HG03439 (cell line): ENCODE measurements around the gene RABAC1.
A peak's percentile ranks its signal among the peaks of the same experiment; 100 is the strongest.
"Not testable (repeated sequence)": the region's sequence is repeated elsewhere in the genome, so short reads cannot be mapped to it uniquely, and the experiment has no call there.

ENCODE experiments used
- ATAC-seq: cut with Tn5 transposase; IDR thresholded peaks from one replicate; pipeline ENCODE4 v1.9.1; 2021; ENCODE audit warnings: mild to moderate bottlenecking, moderate library complexity; ENCODE audit not compliant: unreplicated experiment

Gene RABAC1

GRCh38 chr19:41959056-41960053 lies at the start of gene RABAC1:
TSS of gene RABAC1 (minus strand) at chr19:41959321. CDS start at chr19:41959292, 29 bp downstream.
- peak; percentile 81 for ATAC-seq

GRCh38 chr19:42006569-42006968 lies 47.4 kb upstream of the RABAC1 start:
- no peak for ATAC-seq

- ATAC-seq, result no peak
These were observed 46.4 kb upstream of the RABAC1 start for GRCh38 chr19:42005504-42005903.

- ATAC-seq, result no peak
These were observed 44.6 kb upstream of the RABAC1 start for GRCh38 chr19:42003506-42004294.

- no peak for ATAC-seq
These were observed 40.7 kb upstream of the RABAC1 start for GRCh38 chr19:41999878-42000208.

GRCh38 chr19:41999071-41999877 lies 40.2 kb upstream of the RABAC1 start:
- ATAC-seq, result no peak

GRCh38 chr19:41998246-41999020 lies 39.3 kb upstream of the RABAC1 start:
- ATAC-seq, result no peak

GRCh38 chr19:41997851-41998229 lies 38.7 kb upstream of the RABAC1 start:
- no peak for ATAC-seq

GRCh38 chr19:41997121-41997850 lies 38.2 kb upstream of the RABAC1 start:
- ATAC-seq, result no peak

- no peak for ATAC-seq
These were observed 37.1 kb upstream of the RABAC1 start for GRCh38 chr19:41995959-41996797.

- ATAC-seq, result no peak
These were observed 36.2 kb upstream of the RABAC1 start for GRCh38 chr19:41994994-41995958.

GRCh38 chr19:41994521-41994971 lies 35.4 kb upstream of the RABAC1 start:
- ATAC-seq, result no peak

- ATAC-seq, result no peak
These were observed 34.7 kb upstream of the RABAC1 start, which contains the start of gene ATP1A3 for GRCh38 chr19:41993612-41994483. TSS of gene ATP1A3 (minus strand) at chr19:41994230. CDS start at chr19:41994076, 154 bp downstream.

- ATAC-seq, result not testable (repeated sequence)
These were observed 32.9 kb upstream of the RABAC1 start for GRCh38 chr19:41991925-41992569.

- ATAC-seq, result no peak
These were observed 31.9 kb upstream of the RABAC1 start for GRCh38 chr19:41991025-41991424.

GRCh38 chr19:41990615-41991014 lies 31.5 kb upstream of the RABAC1 start:
- ATAC-seq, result no peak
